Skeletal muscle cell (primary cell): Measurements from ENCODE around the gene PKD2L1.
"Not testable (repeated sequence)": the region's sequence is repeated elsewhere in the genome, so short reads cannot be mapped to it uniquely, and the experiment has no call there.

ENCODE experiments used
- DNase-seq: peaks from one replicate; pipeline ENCODE4 v3.0.0-alpha.2; 2010; ENCODE audit warnings: low read depth
- H3K4me3 ChIP-seq: 2 replicates; pipeline ENCODE4 v1.5.1; 2011; ENCODE audit warnings: low read depth, mild to moderate bottlenecking, control low read depth, low read length, moderate library complexity

PKD2L1 gene

GRCh38 chr10:100339236-100339635 lies 9.2 kb upstream of the PKD2L1 start:
- no peak overlapping the region for H3K4me3 ChIP-seq
- no peak for DNase-seq

GRCh38 chr10:100338434-100339036 lies 8.5 kb upstream of the PKD2L1 start:
- no peak overlapping the region for H3K4me3 ChIP-seq
- no peak for DNase-seq

- no peak for DNase-seq
- H3K4me3 ChIP-seq: no peak overlapping the region
Observed at GRCh38 chr10:100334762-100335161, 4.7 kb upstream of the PKD2L1 start.

- DNase-seq: peak; percentile 20
- no peak overlapping the region for H3K4me3 ChIP-seq
Observed at GRCh38 chr10:100333661-100334440, 3.8 kb upstream of the PKD2L1 start.

- no peak overlapping the region for H3K4me3 ChIP-seq
- DNase-seq: no peak
Observed at GRCh38 chr10:100333106-100333505, 3.1 kb upstream of the PKD2L1 start.

GRCh38 chr10:100328198-100328597 lies 1.8 kb downstream of the PKD2L1 start:
- DNase-seq: no peak
- H3K4me3 ChIP-seq: no peak overlapping the region

GRCh38 chr10:100327718-100328009 lies 2.4 kb downstream of the PKD2L1 start:
- no peak for DNase-seq
- H3K4me3 ChIP-seq: no peak overlapping the region

GRCh38 chr10:100327007-100327717 lies 2.9 kb downstream of the PKD2L1 start:
- no peak for DNase-seq

GRCh38 chr10:100325158-100325557 lies 4.9 kb downstream of the PKD2L1 start:
- DNase-seq: no peak
- no peak overlapping the region for H3K4me3 ChIP-seq

More at GRCh38 chr10:100327007-100327717, 2.9 kb downstream of the PKD2L1 start:
- H3K4me3 ChIP-seq: no peak overlapping the region

- no peak for DNase-seq
- H3K4me3 ChIP-seq: no peak overlapping the region
Observed at GRCh38 chr10:100319707-100320402, 10.2 kb downstream of the PKD2L1 start.

- no peak overlapping the region for H3K4me3 ChIP-seq
Observed at GRCh38 chr10:100318207-100318606, 11.8 kb downstream of the PKD2L1 start.

GRCh38 chr10:100315615-100316014 lies 14.4 kb downstream of the PKD2L1 start:
- no peak overlapping the region for H3K4me3 ChIP-seq
- no peak for DNase-seq

More at GRCh38 chr10:100318207-100318606, 11.8 kb downstream of the PKD2L1 start:
- DNase-seq: no peak

GRCh38 chr10:100311298-100311697 lies 18.7 kb downstream of the PKD2L1 start:
- no peak overlapping the region for H3K4me3 ChIP-seq
- no peak for DNase-seq

- H3K4me3 ChIP-seq: no peak overlapping the region
- no peak for DNase-seq
Observed at GRCh38 chr10:100307684-100308083, 22.3 kb downstream of the PKD2L1 start.

GRCh38 chr10:100306861-100307260 lies 23.2 kb downstream of the PKD2L1 start:
- H3K4me3 ChIP-seq: no peak overlapping the region
- DNase-seq: no peak

- DNase-seq: no peak
- no peak overlapping the region for H3K4me3 ChIP-seq
Observed at GRCh38 chr10:100304414-100304813, 25.6 kb downstream of the PKD2L1 start.

GRCh38 chr10:100303724-100304319 lies 26.2 kb downstream of the PKD2L1 start:
- no peak overlapping the region for H3K4me3 ChIP-seq
- no peak for DNase-seq

- not testable (repeated sequence) for H3K4me3 ChIP-seq, DNase-seq
Observed at GRCh38 chr10:100301123-100301522, 28.9 kb downstream of the PKD2L1 start.

GRCh38 chr10:100297242-100297641 lies 32.8 kb downstream of the PKD2L1 start:
- no peak overlapping the region for H3K4me3 ChIP-seq
- no peak for DNase-seq

- no peak overlapping the region for H3K4me3 ChIP-seq
- no peak for DNase-seq
Observed at GRCh38 chr10:100293066-100293465, 37.0 kb downstream of the PKD2L1 start.
